ENCODE results near the gene KRTAP12-1. TPM values are rescaled to one million over a fixed set of nuclear protein-coding genes. Genes with fewer than 3 reads are reported as not detected.

Gene KRTAP12-1
- total RNA-seq, 1 experiment from 2014 or later, result 0.63 TPM

GRCh38 chr21:44702973-44703730 lies 21.2 kb upstream of the KRTAP12-1 start:
- TF ChIP-seq SP1 (CRISPR knock-in tag; conservative IDR thresholded peaks at IDR 0.05) (0 out of 2 replicates have a peak, but pooled peaks have one; percentile 2), NFYB (CRISPR knock-in tag; conservative IDR thresholded peaks at IDR 0.05; ENCODE audit: low read depth) (no peak)
- TF ChIP-seq, protein P1, sequence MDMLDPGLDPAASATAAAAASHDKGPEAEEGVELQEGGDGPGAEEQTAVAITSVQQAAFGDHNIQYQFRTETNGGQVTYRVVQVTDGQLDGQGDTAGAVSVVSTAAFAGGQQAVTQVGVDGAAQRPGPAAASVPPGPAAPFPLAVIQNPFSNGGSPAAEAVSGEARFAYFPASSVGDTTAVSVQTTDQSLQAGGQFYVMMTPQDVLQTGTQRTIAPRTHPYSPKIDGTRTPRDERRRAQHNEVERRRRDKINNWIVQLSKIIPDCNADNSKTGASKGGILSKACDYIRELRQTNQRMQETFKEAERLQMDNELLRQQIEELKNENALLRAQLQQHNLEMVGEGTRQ (CRISPR knock-in tag; IDR thresholded peaks at IDR 0.05), result peak; percentile 39
- DNase-seq (ENCODE audit: low spot score) (no peak), ATAC-seq (no peak)
- Mint-ChIP-seq H3K4me1 (peaks cover 80% of the 10 kb centered on the region), H3K27me3 (ENCODE audit: low read depth) (peaks cover 27% of the 10 kb centered on the region), H3K27ac (peak overlapping the region; percentile 94), H3K4me3 (peak overlapping the region; percentile 43), H3K36me3 (no peaks in the 10 kb centered on the region), H3K9me3 (no peaks in the 10 kb centered on the region)
- ChIA-PET POLR2A (no interaction called here), CTCF (interaction anchor here (0.5 to 2.6 kb wide), 6 partner anchors 15 to 193 kb away, joined by 3 to 10 read pairs (median 5); no protein-coding TSS in a partner anchor)

DNA sequence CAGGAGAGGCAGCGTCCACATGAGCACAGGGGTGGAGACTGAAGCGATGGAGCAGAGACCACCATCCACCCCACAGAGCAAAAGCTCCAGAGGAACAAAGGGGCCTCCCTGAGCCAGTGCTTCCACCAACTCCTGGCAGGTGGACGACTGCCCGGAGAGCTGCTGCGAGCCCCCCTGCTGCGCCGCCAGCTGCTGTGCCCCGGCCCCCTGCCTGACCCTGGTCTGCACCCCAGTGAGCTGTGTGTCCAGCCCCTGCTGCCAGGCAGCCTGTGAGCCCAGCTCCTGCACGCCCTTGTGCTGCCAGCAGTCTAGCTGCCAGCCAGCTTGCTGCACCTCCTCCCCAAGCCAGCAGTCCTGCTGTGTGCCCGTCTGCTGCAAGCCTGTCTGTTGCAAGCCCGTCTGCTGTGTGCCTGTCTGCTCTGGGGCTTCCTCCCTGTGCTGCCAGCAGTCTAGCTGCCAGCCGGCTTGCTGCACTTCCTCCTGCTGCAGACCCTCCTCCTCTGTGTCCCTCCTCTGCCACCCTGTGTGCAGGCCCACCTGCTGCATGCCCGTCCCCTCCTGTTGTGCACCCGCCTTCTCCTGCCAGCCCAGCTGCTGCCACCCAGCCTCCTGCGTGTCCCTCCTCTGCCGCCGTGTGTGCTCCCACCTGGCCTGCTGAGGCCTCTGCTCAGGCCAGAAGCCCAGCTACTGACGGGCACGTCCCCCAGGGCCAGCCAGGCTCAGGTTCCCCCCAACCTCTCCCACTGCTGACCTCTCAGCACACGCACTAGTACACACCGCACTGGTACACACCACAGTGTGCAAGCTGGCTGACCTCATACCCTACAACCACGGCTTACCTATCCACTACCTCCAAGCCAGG lies 20.4 kb upstream of the KRTAP12-1 start:
- no peaks in the 10 kb centered on the region for H3K9me3 Mint-ChIP-seq
- peak overlapping the region; percentile 43 for H3K4me3 Mint-ChIP-seq
- ChIA-PET CTCF (interaction anchor here (0.5 to 2.6 kb wide), 9 partner anchors 8 to 334 kb away, joined by 3 to 10 read pairs (median 3); no protein-coding TSS in a partner anchor), POLR2A (no interaction called here)
- TF ChIP-seq, protein P2, sequence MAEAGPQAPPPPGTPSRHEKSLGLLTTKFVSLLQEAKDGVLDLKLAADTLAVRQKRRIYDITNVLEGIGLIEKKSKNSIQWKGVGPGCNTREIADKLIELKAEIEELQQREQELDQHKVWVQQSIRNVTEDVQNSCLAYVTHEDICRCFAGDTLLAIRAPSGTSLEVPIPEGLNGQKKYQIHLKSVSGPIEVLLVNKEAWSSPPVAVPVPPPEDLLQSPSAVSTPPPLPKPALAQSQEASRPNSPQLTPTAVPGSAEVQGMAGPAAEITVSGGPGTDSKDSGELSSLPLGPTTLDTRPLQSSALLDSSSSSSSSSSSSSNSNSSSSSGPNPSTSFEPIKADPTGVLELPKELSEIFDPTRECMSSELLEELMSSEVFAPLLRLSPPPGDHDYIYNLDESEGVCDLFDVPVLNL (CRISPR knock-in tag; IDR thresholded peaks at IDR 0.05; ENCODE audit: borderline replicate concordance, low read depth), result no peak
- TF ChIP-seq ZNF138 (CRISPR knock-in tag; conservative IDR thresholded peaks at IDR 0.05), result peak; percentile 56; the same call in 1 of the 2 replicates
- TF ChIP-seq SP1 (CRISPR knock-in tag; conservative IDR thresholded peaks at IDR 0.05), result 0 out of 2 replicates have a peak, but pooled peaks have one; percentile 18
- TF ChIP-seq ETV6 (CRISPR knock-in tag; IDR thresholded peaks at IDR 0.05), result 0 out of 2 replicates have a peak, but pooled peaks have one; percentile 18
- TF ChIP-seq, protein P3, sequence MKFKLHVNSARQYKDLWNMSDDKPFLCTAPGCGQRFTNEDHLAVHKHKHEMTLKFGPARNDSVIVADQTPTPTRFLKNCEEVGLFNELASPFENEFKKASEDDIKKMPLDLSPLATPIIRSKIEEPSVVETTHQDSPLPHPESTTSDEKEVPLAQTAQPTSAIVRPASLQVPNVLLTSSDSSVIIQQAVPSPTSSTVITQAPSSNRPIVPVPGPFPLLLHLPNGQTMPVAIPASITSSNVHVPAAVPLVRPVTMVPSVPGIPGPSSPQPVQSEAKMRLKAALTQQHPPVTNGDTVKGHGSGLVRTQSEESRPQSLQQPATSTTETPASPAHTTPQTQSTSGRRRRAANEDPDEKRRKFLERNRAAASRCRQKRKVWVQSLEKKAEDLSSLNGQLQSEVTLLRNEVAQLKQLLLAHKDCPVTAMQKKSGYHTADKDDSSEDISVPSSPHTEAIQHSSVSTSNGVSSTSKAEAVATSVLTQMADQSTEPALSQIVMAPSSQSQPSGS (CRISPR knock-in tag; IDR thresholded peaks at IDR 0.05; ENCODE audit: borderline replicate concordance, low read depth), result no peak
- TF ChIP-seq TP53 (CRISPR knock-in tag; IDR thresholded peaks at IDR 0.05), result 0 out of 2 replicates have a peak, but pooled peaks have one; percentile 40
- TF ChIP-seq ATF3 (CRISPR knock-in tag; conservative IDR thresholded peaks at IDR 0.05), result no peak
- DNase-seq (ENCODE audit: low spot score) (no peak), ATAC-seq (no peak)
- H3K4me1 Mint-ChIP-seq, result peaks cover 82% of the 10 kb centered on the region
- H3K27me3 Mint-ChIP-seq (ENCODE audit: low read depth), result peaks cover 22% of the 10 kb centered on the region
- peak overlapping the region; percentile 94 for H3K27ac Mint-ChIP-seq
- H3K36me3 Mint-ChIP-seq, result no peaks in the 10 kb centered on the region

GRCh38 chr21:44701541-44701940 lies 19.6 kb upstream of the KRTAP12-1 start:
- TF ChIP-seq ZBTB43 (CRISPR knock-in tag; IDR thresholded peaks at IDR 0.05) (no peak), RELA (CRISPR knock-in tag; IDR thresholded peaks at IDR 0.05; ENCODE audit: borderline replicate concordance) (no peak), ZNF423 (CRISPR knock-in tag; IDR thresholded peaks at IDR 0.05) (no peak), E2F5 (CRISPR knock-in tag; IDR thresholded peaks at IDR 0.05) (no peak), NR2C2 (CRISPR knock-in tag; IDR thresholded peaks at IDR 0.05) (no peak), TEAD1 (CRISPR knock-in tag; IDR thresholded peaks at IDR 0.05) (no peak), OVOL2 (CRISPR knock-in tag; IDR thresholded peaks at IDR 0.05; ENCODE audit: borderline replicate concordance) (no peak)
- TF ChIP-seq, protein P1 (CRISPR knock-in tag; IDR thresholded peaks at IDR 0.05), result no peak
- TF ChIP-seq, protein P4, sequence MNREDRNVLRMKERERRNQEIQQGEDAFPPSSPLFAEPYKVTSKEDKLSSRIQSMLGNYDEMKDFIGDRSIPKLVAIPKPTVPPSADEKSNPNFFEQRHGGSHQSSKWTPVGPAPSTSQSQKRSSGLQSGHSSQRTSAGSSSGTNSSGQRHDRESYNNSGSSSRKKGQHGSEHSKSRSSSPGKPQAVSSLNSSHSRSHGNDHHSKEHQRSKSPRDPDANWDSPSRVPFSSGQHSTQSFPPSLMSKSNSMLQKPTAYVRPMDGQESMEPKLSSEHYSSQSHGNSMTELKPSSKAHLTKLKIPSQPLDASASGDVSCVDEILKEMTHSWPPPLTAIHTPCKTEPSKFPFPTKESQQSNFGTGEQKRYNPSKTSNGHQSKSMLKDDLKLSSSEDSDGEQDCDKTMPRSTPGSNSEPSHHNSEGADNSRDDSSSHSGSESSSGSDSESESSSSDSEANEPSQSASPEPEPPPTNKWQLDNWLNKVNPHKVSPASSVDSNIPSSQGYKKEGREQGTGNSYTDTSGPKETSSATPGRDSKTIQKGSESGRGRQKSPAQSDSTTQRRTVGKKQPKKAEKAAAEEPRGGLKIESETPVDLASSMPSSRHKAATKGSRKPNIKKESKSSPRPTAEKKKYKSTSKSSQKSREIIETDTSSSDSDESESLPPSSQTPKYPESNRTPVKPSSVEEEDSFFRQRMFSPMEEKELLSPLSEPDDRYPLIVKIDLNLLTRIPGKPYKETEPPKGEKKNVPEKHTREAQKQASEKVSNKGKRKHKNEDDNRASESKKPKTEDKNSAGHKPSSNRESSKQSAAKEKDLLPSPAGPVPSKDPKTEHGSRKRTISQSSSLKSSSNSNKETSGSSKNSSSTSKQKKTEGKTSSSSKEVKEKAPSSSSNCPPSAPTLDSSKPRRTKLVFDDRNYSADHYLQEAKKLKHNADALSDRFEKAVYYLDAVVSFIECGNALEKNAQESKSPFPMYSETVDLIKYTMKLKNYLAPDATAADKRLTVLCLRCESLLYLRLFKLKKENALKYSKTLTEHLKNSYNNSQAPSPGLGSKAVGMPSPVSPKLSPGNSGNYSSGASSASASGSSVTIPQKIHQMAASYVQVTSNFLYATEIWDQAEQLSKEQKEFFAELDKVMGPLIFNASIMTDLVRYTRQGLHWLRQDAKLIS (CRISPR knock-in tag; IDR thresholded peaks at IDR 0.05; ENCODE audit: borderline replicate concordance), result no peak
- ChIA-PET CTCF (interaction anchor here (0.5 to 2.6 kb wide), 6 partner anchors 9 to 334 kb away, joined by 3 to 10 read pairs (median 3); no protein-coding TSS in a partner anchor), POLR2A (no interaction called here)
- no peaks in the 10 kb centered on the region for H3K9me3 Mint-ChIP-seq
- peaks cover 88% of the 10 kb centered on the region for H3K4me1 Mint-ChIP-seq
- peak overlapping the region; percentile 80 for H3K27ac Mint-ChIP-seq
- DNase-seq (ENCODE audit: low spot score) (no peak), ATAC-seq (no peak)
- peaks cover 15% of the 10 kb centered on the region for H3K27me3 Mint-ChIP-seq (ENCODE audit: low read depth)
- no peaks in the 10 kb centered on the region for H3K36me3 Mint-ChIP-seq
- peak overlapping the region; percentile 26; the same call in 1 of the 2 replicates for H3K4me3 Mint-ChIP-seq
